Nasal cavity respiratory epithelium epithelial cell of viscerocranial mucosa (primary cell): ENCODE data around the gene KRT71. TPM values are rescaled to one million over a fixed set of nuclear protein-coding genes. Genes with fewer than 3 reads are reported as not detected.

Experiments used
- total RNA-seq: library from RNA; depleted of rRNA; stranded (reverse); fragments of >200 nt; gene quantifications from 2 replicates; pipeline ENCODE4 v1.2.3, GENCODE V29; 2014

Gene KRT71
- not detected in 2 replicates for total RNA-seq

DNA sequence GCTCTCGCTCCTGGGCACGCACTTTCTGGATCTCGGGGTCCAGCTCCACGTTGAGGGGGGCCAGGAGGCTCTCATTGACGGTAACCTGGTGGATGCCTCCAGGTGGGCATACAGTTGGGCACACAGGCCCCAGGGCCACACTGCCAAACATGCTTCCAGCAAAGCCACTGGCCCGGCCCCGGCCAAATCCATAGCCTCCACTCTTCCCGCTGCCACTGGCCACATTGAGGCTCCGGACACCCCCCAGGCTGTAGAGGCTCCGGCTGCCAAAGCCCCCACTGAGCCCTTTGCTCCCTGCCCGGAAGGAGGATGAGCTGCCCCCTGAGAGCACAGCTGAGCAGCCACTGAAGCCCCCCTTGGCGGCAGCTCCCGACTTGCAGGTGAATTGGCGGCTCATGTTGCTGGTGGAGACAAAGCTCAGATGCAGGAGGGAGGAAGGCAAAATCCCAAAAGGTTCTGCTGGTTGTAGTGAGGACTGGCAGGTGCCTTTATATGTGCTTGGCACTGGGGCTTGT is at the start of gene KRT71:
TSS of gene KRT71 (minus strand) at position 465 of the 515 bp plus-strand sequence. CDS start at position 397, 68 bp downstream.

DNA sequence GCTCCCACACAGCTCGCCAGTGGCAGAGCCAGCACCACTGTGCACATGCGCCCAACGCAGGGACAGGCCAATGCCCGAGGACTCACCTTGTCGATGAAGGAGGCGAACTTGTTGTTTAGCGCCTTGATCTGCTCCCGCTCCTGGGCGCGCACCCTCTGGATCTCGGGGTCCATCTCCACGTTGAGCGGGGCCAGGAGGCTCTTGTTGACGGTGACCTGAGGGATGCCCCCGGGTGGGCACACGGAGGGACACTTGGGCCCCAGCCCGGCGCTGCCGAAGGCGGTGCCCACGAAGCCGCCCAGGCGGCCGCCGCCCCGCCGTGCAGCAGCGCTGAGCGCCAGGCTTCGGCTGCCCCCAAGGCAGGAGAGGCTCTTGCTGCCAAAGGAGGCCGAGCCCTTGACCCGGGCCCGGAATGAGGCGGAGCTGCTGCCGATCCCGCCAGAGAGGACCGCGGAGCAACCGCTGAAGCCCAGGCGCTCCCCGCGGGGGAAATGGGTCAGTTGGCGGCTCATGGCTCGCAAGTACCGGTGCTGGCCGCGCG is 48.1 kb upstream of the KRT71 start, which contains the start of gene KRT72:
TSS of gene KRT72 (minus strand) at position 523 of the 541 bp plus-strand sequence. CDS start at position 512, 11 bp downstream.

DNA sequence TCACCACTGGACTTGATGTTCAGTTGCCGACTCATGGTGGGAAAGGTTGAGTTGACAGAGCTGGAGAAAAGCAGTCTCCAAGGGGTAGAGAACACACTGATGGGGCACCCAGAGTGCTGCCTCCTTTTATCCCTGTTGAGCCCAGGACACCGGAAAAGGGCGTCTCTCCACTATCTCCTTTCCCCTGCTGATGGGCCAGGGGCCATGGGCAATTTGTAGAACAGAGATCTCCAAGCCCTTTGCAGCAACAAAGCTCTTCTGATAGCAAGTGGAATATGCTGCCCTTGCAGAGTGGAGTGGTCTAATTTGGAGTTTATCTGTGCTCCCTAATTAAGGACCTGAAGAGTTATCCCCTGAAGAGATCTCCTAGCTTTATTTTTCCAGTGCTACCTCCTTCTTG is 20.8 kb upstream of the KRT71 start, which contains the start of gene KRT74:
TSS of gene KRT74 (minus strand) at position 101 of the 400 bp plus-strand sequence. CDS start at position 35, 66 bp downstream.

DNA sequence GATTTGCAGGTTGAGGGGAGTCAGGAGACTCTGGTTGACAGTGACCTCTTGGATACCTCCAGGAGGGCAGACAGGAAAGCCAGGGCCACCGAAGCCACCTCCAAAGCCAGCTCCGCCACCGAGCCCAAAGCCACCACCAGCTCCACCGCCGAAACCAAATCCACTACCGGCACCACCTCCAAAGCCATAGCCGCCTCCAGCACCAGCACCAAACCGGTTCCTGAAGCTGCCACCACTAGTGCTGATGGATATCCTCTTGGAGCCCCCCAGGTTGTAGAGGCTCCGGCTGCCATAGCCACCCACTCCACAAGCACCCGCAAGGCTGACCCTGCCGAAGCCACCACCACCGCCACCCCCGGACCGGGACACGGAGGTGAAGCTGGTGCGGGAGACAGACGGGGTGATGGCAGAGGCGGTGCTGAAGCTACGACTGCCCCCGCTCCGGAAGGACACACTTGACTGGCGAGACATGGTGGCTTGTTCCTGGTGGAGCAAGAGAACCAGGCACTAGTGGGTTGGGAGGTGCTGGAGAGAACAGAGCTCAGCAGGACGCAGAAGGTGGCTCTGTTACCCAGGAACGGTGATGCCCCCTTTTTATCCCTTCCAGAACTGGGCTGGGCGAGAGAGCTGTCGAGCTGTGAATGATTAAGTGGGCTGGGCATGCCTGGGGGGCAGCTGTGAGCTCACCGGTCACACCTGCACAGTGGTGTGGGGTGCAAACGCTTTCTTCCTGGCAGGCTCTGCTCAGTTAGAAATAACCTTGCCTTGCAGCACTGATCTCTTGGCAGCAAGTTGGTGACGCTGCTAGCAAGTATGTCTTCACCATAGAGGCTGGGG is 32.9 kb downstream of the KRT71 start, which contains the start of gene KRT5:
TSS of gene KRT5 (minus strand) at position 569 of the 837 bp plus-strand sequence. CDS start at position 471, 98 bp downstream.

Other genes with a start within 250 kb of the KRT71 start
- not detected in 2 replicates for gene KRT83, start 231.7 kb downstream of the KRT71 start, total RNA-seq
- gene KRT85, start 185.7 kb downstream of the KRT71 start, total RNA-seq: not detected in 2 replicates
- 0.07 TPM in 1 of 2 replicates, not detected in the other for gene KRT84, start 167.5 kb downstream of the KRT71 start, total RNA-seq
- gene KRT82, start 146.8 kb downstream of the KRT71 start, total RNA-seq: not detected in 2 replicates
- 0.78 and 5.1 TPM in 2 replicates for gene KRT75, start 118.8 kb downstream of the KRT71 start, total RNA-seq
- 369 and 1,719 TPM in 2 replicates for gene KRT6B, start 101.0 kb downstream of the KRT71 start, total RNA-seq
- gene KRT6C, start 79.3 kb downstream of the KRT71 start, total RNA-seq: 171 and 249 TPM in 2 replicates
- 14,274 and 14,814 TPM in 2 replicates for gene KRT6A, start 59.9 kb downstream of the KRT71 start, total RNA-seq
- 6,718 and 16,450 TPM in 2 replicates for gene KRT5, start 32.8 kb downstream of the KRT71 start, total RNA-seq
- 0.36 TPM in 1 of 2 replicates, not detected in the other for gene KRT74, start 20.7 kb upstream of the KRT71 start, total RNA-seq
- not detected in 2 replicates for gene KRT72, start 48.3 kb upstream of the KRT71 start, total RNA-seq
- gene KRT73, start 65.4 kb upstream of the KRT71 start, total RNA-seq: not detected in 2 replicates
- not detected in 2 replicates for gene KRT2, start 99.1 kb upstream of the KRT71 start, total RNA-seq
- gene KRT1, start 127.3 kb upstream of the KRT71 start, total RNA-seq: 0.34 TPM in 1 of 2 replicates, not detected in the other
- gene KRT77, start 150.4 kb upstream of the KRT71 start, total RNA-seq: not detected in 2 replicates
- not detected in 2 replicates for gene KRT76, start 224.2 kb upstream of the KRT71 start, total RNA-seq
- gene KRT3, start 243.0 kb upstream of the KRT71 start, total RNA-seq: under 0.01 TPM in 1 of 2 replicates, not detected in the other